ENCODE data around the gene CRB2.

- TF ChIP-seq CTCF (IDR thresholded peaks at IDR 0.05) (no peak), POLR2A (IDR thresholded peaks at IDR 0.05) (no peak)
These were observed 34.3 kb upstream of the CRB2 start for GRCh38 chr9:123321616-123322272.

All from heart left ventricle (tissue), 13 donors.